OCI-LY1 (cell line): Measurements from ENCODE around the gene MTHFD1L.

Source experiments
- H2AFZ ChIP-seq: fragments of 200-600 bp; sonication (generic), shearing (Covaris generic); 2 replicates; pipeline ENCODE4 v1.6.0; 2014; ENCODE audit warnings: antibody characterized with exemption, mild to moderate bottlenecking, low read length
- H3F3A ChIP-seq: fragments of 200-600 bp; sonication (generic), shearing (Covaris generic); 2 replicates; pipeline ENCODE4 v1.6.0; 2014; ENCODE audit warnings: mild to moderate bottlenecking, antibody characterized with exemption, low read length, moderate library complexity; ENCODE audit not compliant: insufficient read depth
- H3K27ac ChIP-seq: fragments of 200-600 bp; sonication (generic); 2 replicates; pipeline ENCODE4 v1.5.1; 2014; ENCODE audit warnings: low read length, mixed run types, mild to moderate bottlenecking, low read depth; ENCODE audit not compliant: poor library complexity, severe bottlenecking
- H3K27me3 ChIP-seq: fragments of 200-600 bp; sonication (generic); 2 replicates; pipeline ENCODE4 v1.6.0; 2014; ENCODE audit warnings: antibody characterized with exemption, mild to moderate bottlenecking, low read length, moderate library complexity; ENCODE audit not compliant: insufficient read depth
- H3K36me3 ChIP-seq: fragments of 200-600 bp; sonication (generic); 2 replicates; pipeline ENCODE4 v1.6.1; 2014; ENCODE audit warnings: mild to moderate bottlenecking, antibody characterized with exemption, low read length, moderate library complexity, mixed read lengths; ENCODE audit not compliant: insufficient read depth
- H3K4me1 ChIP-seq: fragments of 200-600 bp; sonication (generic); 2 replicates; pipeline ENCODE4 v1.5.1; 2014; ENCODE audit warnings: mild to moderate bottlenecking, low read length, moderate library complexity; ENCODE audit not compliant: insufficient read depth, severe bottlenecking
- H3K4me2 ChIP-seq: fragments of 200-600 bp; sonication (generic), shearing (Covaris generic); 2 replicates; pipeline ENCODE4 v1.6.1; 2014; ENCODE audit warnings: low read length
- H3K4me3 ChIP-seq: fragments of 200-600 bp; sonication (generic); 2 replicates; pipeline ENCODE4 v1.5.1; 2014; ENCODE audit warnings: low read length, low read depth, mild to moderate bottlenecking, mixed read lengths; ENCODE audit not compliant: poor library complexity, severe bottlenecking
- H3K79me2 ChIP-seq: fragments of 200-600 bp; shearing (Covaris generic); 2 replicates; pipeline ENCODE4 v1.6.1; 2016; ENCODE audit warnings: mixed run types, low read length, mixed read lengths; ENCODE audit not compliant: insufficient read depth
- H3K9ac ChIP-seq: fragments of 200-600 bp; sonication (generic), shearing (Covaris generic); 2 replicates; pipeline ENCODE4 v1.6.1; 2014; ENCODE audit warnings: mild to moderate bottlenecking, low read length, mixed read lengths
- H3K9me2 ChIP-seq: fragments of 200-600 bp; sonication (generic), shearing (Covaris generic); 2 replicates; pipeline ENCODE4 v1.6.1; 2014; ENCODE audit warnings: low read depth, mild to moderate bottlenecking, low read length, mixed read lengths
- H3K9me3 ChIP-seq: fragments of 200-600 bp; shearing (Covaris generic); 2 replicates; pipeline ENCODE4 v1.6.1; 2014; ENCODE audit warnings: low read length, mixed read lengths
- H4K20me1 ChIP-seq: fragments of 200-600 bp; sonication (generic), shearing (Covaris generic); 2 replicates; pipeline ENCODE4 v1.6.0; 2016; ENCODE audit warnings: mild to moderate bottlenecking, low read length; ENCODE audit not compliant: insufficient read depth
- CTCF ChIP-seq: fragments of 200-600 bp; sonication (generic), shearing (Covaris generic); IDR thresholded peaks from 2 replicates; pipeline ENCODE4 v1.5.1; 2017; ENCODE audit warnings: mild to moderate bottlenecking, antibody characterized with exemption, low read length, moderate library complexity, mixed read lengths
- EZH2 ChIP-seq: fragments of 200-600 bp; sonication (generic), shearing (Covaris generic); IDR thresholded peaks from 2 replicates; pipeline ENCODE4 v1.8.0; 2017; ENCODE audit warnings: borderline replicate concordance, mixed run types, mild to moderate bottlenecking, antibody characterized with exemption, low read length, moderate library complexity, mixed read lengths

The MTHFD1L gene

GRCh38 chr6:150931405-150931804, 65.9 kb downstream of the MTHFD1L start:
- no peaks in the 10 kb centered on the region for H3K9me3 ChIP-seq
- H3K27ac ChIP-seq: no peak overlapping the region
- H4K20me1 ChIP-seq: no peaks in the 10 kb centered on the region
- H3K9ac ChIP-seq: no peak overlapping the region
- no peaks in the 10 kb centered on the region for H3K27me3 ChIP-seq
- H3K79me2 ChIP-seq: no peaks in the 10 kb centered on the region
- H3K4me1 ChIP-seq: no peaks in the 10 kb centered on the region
- H3K9me2 ChIP-seq: no peaks in the 10 kb centered on the region
- H3K4me2 ChIP-seq: no peak overlapping the region
- H3K4me3 ChIP-seq: no peak overlapping the region
- H2AFZ ChIP-seq: no peak overlapping the region
- no peaks in the 10 kb centered on the region for H3F3A ChIP-seq
- peaks cover 40% of the 10 kb centered on the region for H3K36me3 ChIP-seq
- TF ChIP-seq EZH2 (no peak), CTCF (no peak)

GRCh38 chr6:150932996-150933395, 67.5 kb downstream of the MTHFD1L start:
- no peak overlapping the region for H3K4me2 ChIP-seq
- no peak overlapping the region for H3K27ac ChIP-seq
- H3K9me3 ChIP-seq: no peaks in the 10 kb centered on the region
- H3K4me3 ChIP-seq: no peak overlapping the region
- H3K79me2 ChIP-seq: no peaks in the 10 kb centered on the region
- no peaks in the 10 kb centered on the region for H3K27me3 ChIP-seq
- H3K4me1 ChIP-seq: no peaks in the 10 kb centered on the region
- peaks cover 41% of the 10 kb centered on the region for H3K36me3 ChIP-seq
- H3K9ac ChIP-seq: no peak overlapping the region
- no peak overlapping the region for H2AFZ ChIP-seq
- TF ChIP-seq EZH2 (no peak), CTCF (no peak)
- H4K20me1 ChIP-seq: no peaks in the 10 kb centered on the region
- H3F3A ChIP-seq: no peaks in the 10 kb centered on the region
- no peaks in the 10 kb centered on the region for H3K9me2 ChIP-seq

- Histone ChIP-seq H3K36me3 (peaks cover 47% of the 10 kb centered on the region), H3K79me2 (no peaks in the 10 kb centered on the region), H3K4me3 (no peak overlapping the region), H3K27me3 (no peaks in the 10 kb centered on the region), H2AFZ (no peak overlapping the region), H3K27ac (no peak overlapping the region), H3K9ac (no peak overlapping the region), H3K4me2 (no peak overlapping the region), H3K4me1 (no peaks in the 10 kb centered on the region), H3K9me2 (no peaks in the 10 kb centered on the region), H4K20me1 (no peaks in the 10 kb centered on the region), H3K9me3 (no peaks in the 10 kb centered on the region), H3F3A (no peaks in the 10 kb centered on the region)
- TF ChIP-seq EZH2: no peak
- no peak for TF ChIP-seq CTCF
Observed at GRCh38 chr6:150934380-150934779, 68.9 kb downstream of the MTHFD1L start.
